GM13976 (cell line): Measurements from ENCODE around the gene VTI1A.

ENCODE experiments used
- DNase-seq: peaks from one replicate; pipeline ENCODE4 v3.0.0; 2012; ENCODE audit warnings: low spot score
- CTCF ChIP-seq: IDR thresholded peaks from 2 replicates; pipeline ENCODE4 v1.5.1; 2012; ENCODE audit warnings: borderline replicate concordance, mild to moderate bottlenecking; ENCODE audit not compliant: insufficient read depth; ENCODE audit errors: extremely low read depth, missing control alignments, control extremely low read depth
- in situ Hi-C: fragments of 300-500 bp; cut with MboI; formaldehyde crosslinking; loops from one replicate; pipeline ENCODE4 v1.12.0; 2022; ENCODE audit warnings: low sequenced_read_pairs, mixed read lengths, inconsistent platforms; ENCODE audit not compliant: unreplicated experiment

The VTI1A gene

GRCh38 chr10:112607506-112607905 lies 160.5 kb downstream of the VTI1A start:
- no peak for DNase-seq
- no peak for TF ChIP-seq CTCF
- in situ Hi-C loops: no loop called here

GRCh38 chr10:112613620-112614019 lies 166.6 kb downstream of the VTI1A start:
- in situ Hi-C loops: no loop called here
- no peak for TF ChIP-seq CTCF

GRCh38 chr10:112614072-112614471 lies 167.1 kb downstream of the VTI1A start:
- no peak for TF ChIP-seq CTCF

More at GRCh38 chr10:112613620-112614019, 166.6 kb downstream of the VTI1A start:
- no peak for DNase-seq

GRCh38 chr10:112614586-112614985 lies 167.6 kb downstream of the VTI1A start:
- in situ Hi-C loops: no loop called here
- no peak for TF ChIP-seq CTCF
- DNase-seq: no peak

More at GRCh38 chr10:112614072-112614471, 167.1 kb downstream of the VTI1A start:
- no peak for DNase-seq
- in situ Hi-C loops: no loop called here

- no peak for TF ChIP-seq CTCF
- DNase-seq: no peak
- in situ Hi-C loops: no loop called here
Observed at GRCh38 chr10:112615269-112615668, 168.3 kb downstream of the VTI1A start.

GRCh38 chr10:112616647-112617046 lies 169.6 kb downstream of the VTI1A start:
- in situ Hi-C loops: no loop called here
- DNase-seq: no peak
- TF ChIP-seq CTCF: no peak

GRCh38 chr10:112618814-112619213 lies 171.8 kb downstream of the VTI1A start:
- in situ Hi-C loops: no loop called here
- DNase-seq: no peak
- TF ChIP-seq CTCF: no peak
